Dermis microvascular lymphatic vessel endothelial cell (primary cell): ENCODE results near the gene UROC1. TPM values are rescaled to one million over a fixed set of nuclear protein-coding genes. Genes with fewer than 3 reads are reported as not detected.

Source experiments
- DNase-seq, 2 donors: peaks; one replicate each; pipeline versions ENCODE4 v3.0.0 to v3.0.0-alpha.2; 2010; ENCODE audit warnings: low read depth in 2 of 2
- total RNA-seq: library from RNA; depleted of rRNA; stranded (reverse); fragments of >200 nt; gene quantifications from 2 replicates; pipeline ENCODE4 v1.2.1, GENCODE V29; 2014

The UROC1 gene
- total RNA-seq, 1 donor from 2014 or later = not detected

DNA sequence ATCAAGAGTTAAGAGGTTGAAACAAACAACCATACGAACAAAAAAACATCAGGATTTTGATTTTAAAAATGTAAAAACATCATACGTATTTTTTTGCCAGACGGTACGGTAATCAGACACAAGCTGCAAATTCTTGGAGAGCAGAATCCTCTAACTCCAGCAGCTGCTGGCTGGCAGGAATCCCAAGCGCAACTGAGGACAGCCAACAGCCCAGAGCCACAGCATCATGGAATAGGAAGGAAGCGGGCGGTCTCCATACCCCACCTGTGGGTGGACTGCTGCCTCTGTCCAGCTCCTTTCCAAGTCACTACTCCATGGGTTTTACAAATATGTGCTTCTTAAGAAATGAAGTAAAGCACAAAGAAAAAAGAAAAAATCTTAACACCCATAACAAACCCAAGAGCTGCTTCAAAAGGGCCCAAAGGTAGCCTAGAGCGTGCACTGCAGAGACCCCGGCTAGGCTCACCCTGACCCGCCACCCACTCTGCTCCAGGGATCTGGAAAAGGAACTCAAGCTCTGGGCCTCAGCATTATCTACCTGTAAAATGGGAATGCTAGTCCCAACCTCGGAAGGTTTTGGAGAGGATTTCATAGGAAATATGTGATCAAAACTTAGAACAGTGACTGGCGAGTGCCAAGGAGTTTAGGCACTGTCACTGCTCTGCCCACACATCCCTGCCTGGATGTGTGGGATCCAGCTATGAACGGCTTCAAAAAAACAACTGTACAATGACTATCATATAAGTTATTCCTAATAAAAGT is 75.3 kb downstream of the UROC1 start:
- DNase-seq = peak in 1 of 2 donors; percentile 5

DNA sequence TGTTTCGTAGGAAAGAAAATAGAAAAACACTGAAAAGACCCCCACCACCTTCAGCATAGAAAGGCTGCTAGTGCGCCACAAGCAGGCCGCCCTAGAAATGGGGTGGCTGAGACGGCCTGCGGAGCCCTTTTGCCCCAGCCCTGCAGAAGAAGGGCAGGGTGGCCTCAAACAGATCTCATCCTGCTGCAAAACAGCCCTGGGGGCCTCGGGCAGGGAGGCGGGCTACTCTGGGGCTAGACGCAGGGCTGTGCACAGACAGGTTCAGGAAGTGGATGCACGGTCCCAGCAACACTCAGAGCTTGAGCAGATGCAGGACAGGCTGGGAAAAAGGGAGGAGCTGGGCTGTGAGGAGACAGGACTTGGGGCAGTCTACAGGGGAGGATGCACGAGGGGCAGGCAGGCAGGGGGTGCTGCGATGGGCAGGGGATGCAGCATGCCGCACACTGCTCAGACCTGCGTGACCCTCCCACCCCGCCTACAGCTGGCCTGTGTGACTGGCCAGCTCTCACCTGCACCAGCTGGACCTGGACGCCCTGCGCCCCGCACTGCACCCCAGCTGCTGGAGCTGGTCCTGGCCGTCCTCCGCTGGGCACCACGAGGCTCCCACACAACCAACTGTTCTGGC is 76.2 kb downstream of the UROC1 start:
- no peak for DNase-seq

DNA sequence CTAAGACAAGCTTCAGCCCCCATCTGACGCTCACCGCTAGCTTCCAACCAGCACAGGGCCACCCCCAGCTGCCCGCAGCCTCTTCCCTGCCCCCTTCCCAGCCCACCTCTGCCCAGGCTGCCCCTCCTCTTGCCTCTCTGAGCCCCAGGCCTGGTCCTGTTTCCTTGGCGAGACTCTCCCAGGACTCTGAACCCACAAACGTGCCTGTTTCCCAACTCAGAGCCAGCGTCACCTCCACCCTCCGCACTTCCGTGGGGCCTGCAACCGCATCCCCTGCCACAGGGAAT is 76.9 kb downstream of the UROC1 start:
- no peak for DNase-seq

DNA sequence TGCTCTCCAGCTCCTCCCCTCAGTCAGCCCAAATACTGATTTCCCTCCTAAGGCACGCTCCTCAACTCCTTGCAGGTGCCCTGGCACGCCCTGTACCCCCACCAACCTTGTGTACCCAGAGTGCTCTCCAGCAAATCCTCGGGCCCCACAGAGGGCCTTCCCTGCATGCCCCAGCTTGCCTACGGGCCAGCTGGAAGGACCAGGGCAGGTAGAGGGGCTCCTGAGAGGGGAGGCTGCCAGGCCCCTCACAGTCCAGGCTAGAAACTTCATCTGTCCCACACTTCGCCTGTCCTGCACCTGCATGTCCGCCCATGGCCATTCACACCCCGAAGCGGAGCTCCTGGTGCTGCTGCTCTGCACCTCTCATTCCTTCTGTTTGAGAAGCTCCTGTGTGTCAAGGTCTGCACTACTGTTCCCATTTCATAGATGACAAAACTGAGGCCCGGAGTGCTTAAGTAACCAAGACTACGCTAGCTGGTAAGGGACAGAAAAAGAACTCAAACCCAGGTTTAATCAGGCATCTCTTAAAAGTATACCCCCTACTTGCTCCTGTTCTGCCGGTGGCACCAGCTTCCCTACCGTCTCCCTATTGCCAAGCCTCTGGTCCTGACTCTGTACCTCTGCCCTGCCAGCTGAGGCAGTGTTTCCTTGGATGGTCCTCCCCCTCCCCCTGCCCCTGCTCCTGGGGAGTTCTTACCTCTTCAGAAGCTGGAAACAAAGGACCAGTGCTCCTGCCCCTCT is 77.4 kb downstream of the UROC1 start:
- DNase-seq = no peak

DNA sequence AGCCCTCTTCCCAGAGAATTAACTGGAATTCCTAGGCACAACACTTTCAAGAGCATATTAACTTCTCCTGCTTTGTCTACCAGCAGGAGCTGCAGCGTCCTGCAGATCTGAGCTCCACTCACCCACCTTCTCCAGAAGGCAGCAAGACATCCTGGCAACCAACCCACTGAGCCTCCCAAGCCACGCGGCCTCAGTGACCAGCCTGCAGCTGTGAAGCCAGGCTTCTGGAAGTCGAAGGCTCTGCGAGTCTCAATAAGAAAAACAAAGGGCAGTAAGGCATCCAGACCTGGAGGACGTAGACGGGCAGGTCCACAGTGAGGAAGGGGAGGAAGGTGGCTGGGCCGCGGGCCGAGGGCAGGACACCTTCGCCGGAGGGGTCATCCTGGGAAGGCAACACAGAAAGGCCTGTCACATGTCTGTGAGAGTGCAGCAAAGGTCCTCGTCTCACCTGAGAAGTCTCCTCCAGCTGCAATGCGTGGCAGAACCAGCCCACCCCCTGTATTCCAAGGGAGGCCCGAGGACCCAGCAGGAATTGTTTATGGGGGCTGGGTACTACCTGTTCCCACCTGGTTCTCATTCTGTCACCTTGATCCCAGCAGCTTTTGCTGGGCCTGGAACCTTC is 78.1 kb downstream of the UROC1 start:
- DNase-seq = no peak

DNA sequence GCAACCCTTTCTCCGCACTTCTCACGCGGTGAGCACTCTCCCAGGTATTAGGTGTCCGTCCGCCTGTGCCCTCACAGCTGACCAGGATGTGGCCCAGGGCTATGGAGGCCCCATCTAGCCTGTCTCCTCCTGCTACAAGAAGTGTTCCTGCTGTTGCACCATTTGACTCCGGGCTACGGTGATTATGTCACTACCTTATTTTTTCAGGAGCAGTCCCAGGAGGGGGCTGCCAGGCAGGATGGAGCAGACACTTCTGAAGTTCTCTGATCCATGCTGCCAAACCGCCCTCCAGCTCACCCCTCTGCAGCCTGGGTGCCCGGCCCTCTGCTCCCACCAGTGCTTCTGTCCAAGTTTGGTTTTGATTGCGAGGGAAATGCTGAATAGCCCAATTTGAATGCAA is 78.8 kb downstream of the UROC1 start:
- no peak for DNase-seq

DNA sequence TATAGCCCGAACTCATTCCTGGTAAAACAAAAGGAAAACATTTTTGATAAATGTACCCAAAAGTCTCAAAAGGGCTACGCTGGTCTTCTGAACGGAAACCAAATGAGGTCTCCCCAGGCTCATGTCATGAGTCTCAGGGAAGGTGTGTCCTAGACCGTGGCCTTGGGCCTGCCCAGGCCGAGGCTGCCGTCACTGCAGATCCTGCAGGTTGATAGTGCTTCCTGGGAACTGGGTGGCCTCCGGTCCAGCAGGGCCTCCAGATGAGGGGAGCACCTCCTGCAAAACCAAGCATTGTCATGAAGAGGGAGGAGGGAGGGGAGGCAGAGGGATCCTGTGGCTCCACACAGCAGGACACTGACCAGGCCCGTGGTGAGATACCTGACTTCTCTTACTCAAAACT is 79.4 kb downstream of the UROC1 start:
- no peak for DNase-seq

DNA sequence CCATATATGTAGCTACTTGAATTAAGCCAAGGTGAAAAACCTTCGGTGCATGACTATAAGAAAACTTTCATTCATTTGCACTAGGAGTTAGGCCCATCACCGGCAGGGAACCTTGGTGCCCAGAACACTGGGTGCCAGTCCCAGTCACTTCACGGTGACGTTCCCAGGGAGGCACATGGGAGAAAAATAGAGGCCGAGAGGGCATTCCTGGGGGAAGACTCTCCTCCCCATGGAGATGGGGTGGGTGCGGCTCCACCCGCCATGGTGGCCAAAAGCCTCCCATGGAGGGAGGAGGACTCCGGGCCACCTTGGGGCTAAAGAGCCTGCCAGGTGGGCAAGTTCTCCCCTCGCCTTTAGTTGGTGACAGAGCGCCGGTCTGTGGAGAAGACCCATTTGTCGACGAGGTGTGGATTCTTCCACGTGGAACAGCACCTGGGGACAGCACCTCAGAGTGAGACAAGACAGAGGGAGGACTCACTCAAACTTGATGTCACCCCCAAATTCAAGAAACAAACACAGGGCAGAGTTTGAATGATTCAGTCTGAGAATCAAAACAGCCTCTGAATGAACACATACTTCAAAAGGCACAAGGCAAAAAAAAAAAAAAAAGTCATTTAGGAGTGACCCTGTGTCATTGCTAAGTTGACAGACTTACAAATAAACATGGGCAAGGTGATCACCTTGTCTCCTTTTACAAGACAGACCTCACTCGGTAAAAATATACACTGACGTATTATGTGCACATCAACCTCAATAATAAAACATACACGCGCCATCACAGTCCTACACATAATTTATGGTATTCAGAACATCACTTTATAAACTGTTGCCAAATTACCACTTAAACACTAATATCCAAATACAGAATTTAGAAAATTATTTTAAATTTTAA is 80.5 kb downstream of the UROC1 start:
- DNase-seq = no peak

DNA sequence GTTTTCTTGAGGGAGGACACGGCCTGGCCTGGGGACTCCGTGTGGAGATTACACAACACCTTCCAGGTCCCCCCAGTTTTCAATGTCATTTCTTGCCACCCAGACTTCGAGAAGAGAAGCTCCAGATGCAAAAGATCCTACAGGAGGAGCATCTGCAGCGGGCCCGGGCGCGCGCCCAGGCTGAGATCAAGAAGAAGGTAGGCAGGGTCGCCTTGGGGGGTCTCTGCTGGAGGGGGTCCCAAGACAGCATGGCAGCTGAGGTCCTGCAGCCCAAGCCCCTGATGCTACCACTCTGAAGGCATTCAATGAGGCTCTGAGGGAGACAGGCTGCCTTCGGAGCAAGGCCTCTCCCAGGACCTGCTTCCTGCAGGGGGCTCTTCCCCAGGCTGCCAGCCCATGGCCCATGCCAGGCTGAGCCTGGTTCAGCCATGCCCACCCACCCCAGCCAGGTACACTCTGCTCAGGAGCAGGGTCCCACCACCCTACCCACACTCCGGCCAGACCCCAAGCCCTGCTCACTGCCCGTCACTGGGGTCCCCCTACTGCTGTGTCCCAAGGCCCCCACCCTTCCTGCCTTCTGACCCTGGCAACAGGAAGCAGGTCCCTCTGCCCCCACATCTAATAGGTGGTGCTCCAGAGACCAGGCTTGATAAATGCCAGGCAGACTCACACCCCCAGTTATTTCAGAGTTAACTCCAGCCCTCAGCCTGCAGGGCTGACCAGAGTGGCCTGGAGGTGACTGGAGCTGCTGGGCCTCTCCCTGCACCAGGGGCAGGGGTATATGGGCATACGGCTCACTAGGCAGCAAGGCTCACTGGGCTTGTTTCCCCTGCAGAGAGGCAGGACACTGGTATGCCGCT is 81.9 kb downstream of the UROC1 start:
- DNase-seq = no peak

DNA sequence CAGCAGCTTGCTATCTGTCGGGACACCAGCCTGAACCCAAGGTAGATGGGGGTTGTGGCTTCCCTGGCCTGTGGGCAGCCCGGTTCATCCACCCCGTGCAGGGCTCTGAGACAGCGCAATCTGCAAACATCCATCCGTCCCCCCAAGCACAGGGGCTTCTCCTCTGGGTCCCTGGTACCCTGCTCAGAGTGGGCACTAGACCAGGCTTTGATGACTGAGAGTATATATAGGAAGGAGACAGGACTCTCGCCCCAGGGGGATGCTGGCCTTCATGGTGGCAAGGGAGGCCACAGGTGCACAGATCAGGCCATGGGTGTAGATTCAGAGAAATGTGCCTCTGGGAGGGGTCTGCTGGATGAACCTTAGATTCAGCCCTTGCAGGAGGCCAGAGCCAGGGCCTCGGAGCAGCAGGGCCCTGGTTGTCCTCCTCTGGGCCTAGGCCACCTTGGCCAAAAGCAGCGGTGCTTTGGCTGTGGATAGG is 82.6 kb downstream of the UROC1 start:
- DNase-seq = no peak

DNA sequence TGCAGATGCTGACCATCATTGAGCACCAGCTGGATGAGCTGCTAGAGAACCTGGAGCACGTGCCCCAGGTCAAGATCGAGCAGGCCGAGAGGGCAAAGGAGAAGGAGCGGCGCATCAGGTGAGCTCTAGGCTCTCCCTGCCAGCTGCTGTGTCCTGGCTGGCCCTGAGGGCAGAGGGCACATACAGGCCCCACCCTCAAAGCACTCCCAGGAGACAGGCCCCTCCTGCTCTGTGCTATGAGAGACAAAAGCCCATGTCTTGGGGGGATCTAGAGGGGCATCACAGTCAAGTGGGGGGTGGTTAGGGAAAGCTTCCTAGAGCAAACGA is 83.3 kb downstream of the UROC1 start:
- no peak for DNase-seq

DNA sequence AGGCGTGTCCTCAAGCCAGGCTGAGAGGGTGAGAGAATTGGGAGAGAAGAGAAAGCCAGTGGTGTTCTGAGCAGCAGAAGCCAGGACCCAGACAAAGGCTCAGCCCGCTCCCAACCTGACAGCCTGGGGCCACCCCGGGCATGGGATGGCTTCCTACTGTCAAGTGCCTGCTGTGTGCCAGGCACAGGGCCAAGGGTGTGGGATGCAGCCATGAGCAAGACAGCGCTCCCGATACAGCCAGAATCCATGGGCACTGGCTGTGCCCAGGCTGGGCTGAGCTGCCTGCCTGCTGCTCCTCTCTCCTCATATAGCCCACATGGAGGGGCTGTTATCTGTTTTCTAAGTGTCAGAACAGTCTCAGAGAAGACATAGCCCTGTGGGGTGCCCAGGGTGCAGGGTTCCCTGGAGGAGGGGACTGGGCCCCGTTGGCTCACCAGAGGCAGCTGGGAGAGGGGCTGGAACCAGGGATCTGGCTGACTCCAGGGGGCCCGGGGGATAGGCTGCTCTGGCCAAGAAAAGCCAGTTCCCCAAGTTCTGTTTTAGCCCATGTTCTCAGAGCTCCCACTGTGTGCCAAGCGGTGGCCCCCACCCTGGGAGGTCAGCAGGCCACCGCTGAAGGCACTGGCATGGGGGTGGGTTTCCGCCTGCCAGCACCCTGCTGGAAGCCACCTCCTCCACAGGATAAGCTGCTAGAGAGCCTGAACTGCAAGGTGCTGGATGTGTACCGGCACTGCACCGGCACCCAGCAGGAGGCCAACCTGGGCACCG is 83.9 kb downstream of the UROC1 start:
- DNase-seq = no peak

DNA sequence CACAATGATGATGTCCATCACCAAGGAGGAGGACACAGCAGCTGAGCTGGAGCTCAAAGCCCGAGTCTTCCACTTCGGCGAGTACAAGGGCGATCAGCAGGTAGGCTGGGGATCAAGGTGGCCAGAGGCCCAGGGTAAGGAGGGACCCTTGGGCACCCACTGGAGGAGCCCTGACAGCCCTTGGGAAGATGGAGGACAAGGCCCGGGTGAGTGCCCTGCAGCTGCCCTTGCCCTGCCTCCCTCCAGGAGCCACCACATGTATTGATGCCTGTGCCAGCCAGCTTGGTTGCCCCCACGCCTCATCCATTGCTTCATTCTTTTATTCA is 84.5 kb downstream of the UROC1 start:
- no peak for DNase-seq

DNA sequence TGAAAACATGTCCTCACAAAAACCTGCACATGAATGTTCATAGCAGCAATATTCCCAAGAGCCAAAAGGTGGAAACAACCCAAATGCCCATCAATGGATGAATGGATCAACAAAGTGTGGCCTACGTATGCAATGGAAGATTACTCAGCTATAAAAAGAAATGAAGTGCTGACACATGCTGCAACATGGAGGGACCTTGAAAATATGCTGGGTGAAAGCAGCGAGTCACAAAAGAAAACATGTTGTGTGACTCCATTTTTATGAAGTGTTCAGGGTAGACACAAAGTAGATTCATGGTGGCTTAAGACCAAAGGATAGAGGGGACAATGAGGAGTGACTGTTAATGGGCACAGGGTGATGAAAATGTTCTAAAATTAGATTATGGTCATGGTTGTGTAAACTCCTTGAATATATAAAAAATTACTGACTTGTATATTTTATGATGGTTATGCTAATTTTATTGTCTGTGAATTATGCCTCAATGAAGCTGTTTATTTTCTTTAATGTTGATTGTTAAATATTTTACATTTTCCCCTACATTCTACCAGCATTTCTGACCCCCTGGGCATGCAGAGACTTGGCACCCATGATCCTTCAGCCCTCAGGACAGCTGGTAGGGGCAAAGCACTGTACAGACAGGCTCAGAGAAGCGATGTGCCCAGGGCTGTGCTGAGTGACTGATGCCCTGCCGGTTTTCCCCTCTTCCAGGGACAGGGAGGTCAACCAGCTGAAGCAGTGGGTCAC is 85.0 kb downstream of the UROC1 start:
- DNase-seq = no peak

Other genes with a start within 250 kb of the UROC1 start
- 1.7 and 5.8 TPM in 2 replicates for gene KLF15, start 160.4 kb downstream of the UROC1 start, total RNA-seq
- gene CFAP100, start 122.9 kb downstream of the UROC1 start, total RNA-seq = not detected in 2 replicates
- gene ZXDC, start 41.9 kb downstream of the UROC1 start, total RNA-seq = 11.4 and 17.6 TPM in 2 replicates
- gene CHST13, start 6.4 kb upstream of the UROC1 start, total RNA-seq = not detected in 2 replicates
- not detected in 2 replicates for gene C3orf22, start 41.2 kb upstream of the UROC1 start, total RNA-seq
- gene TXNRD3, start 137.4 kb upstream of the UROC1 start, total RNA-seq = 8.6 and 9.9 TPM in 2 replicates
- gene CHCHD6, start 186.5 kb upstream of the UROC1 start, total RNA-seq = 6.7 and 6.8 TPM in 2 replicates